ENCODE measurements around the gene ZNF787.
A peak's percentile ranks its signal among the peaks of the same experiment; 100 is the strongest.
"Not testable (repeated sequence)": the region's sequence is repeated elsewhere in the genome, so short reads cannot be mapped to it uniquely, and the experiment has no call there.

The ZNF787 gene

DNA sequence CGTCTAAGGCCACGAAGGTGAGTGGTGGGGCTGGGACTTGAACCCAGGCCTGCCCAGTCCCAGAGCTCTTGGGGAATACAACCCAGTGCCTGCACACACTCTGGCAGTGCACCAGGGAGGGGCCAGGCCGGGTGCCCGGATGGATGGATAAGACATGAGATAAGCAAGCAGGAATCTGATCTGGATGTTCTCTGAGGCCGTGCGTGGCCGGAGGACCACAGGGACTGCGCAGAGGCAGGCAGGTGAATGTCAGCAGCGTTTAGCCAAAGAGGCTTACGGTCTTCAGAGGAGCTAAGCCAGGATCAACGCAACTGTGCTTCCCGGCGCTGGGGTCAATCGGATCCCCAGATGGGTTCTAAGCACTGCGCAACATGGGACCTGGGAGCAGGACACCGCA is 1.5 kb downstream of the ZNF787 start:
- DNase-seq, result peak; percentile 18

DNA sequence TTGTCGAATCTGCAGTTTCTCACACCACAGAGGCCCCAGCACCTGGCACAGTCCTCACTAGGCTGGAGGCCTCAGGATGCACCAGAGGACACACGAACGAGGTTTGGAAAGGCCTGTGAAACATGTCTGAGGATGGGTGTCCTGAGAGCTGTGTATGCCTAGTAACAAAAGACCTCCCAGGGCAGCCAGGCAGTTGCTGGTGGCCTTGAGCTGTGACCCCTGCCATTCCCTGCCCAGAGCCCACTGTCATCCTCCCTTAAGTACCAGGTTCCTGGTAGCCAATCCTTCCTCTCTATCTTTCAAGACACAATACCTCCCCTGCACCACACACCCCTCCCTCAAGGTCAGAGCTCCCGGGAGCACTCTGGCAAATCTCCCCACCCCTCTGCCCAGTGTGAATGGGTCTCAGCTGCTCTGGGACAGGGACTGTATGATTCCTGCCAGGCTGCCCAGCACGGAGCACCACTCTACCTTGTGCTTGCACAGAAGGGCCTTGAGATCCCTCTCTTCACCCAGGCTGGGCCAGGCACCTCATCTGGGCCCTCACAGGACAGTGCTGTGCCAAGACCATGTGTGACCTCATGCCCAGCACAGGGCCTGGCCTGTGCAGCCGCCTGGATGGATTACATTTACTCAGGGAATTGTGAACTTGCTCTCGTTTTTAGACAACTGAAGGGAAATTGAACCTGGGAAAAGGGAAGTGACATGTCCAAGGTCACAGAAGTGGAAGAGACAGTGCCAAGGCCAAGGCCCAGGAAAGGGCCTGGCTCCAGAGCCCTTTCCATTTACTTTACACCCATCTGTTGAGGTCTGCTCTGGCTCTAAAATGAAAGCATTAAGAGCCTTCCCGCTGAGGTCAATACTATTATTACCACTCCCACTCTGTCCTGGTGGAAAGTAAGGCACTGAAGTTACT is 2.2 kb downstream of the ZNF787 start:
- no peak for DNase-seq

DNA sequence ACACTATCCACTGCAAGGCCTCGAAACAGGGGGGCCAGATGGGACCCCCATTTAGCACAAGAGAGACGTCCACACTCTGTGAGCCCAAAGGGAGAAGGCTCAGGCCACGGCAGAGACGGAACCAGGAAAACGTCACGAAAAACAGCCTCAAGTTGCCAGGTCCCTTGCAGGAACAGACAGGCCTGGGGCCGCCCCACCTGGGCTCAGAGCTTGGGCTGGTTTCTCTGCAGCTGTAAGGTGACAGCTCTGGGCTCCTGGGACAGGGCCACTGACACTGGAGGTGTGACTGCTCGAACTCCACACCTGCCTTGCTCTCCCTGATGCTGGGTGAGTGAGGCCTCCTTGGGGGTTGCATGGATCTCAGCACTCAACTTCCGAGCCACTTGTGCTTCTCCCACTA is 3.2 kb downstream of the ZNF787 start:
- DNase-seq, result no peak

DNA sequence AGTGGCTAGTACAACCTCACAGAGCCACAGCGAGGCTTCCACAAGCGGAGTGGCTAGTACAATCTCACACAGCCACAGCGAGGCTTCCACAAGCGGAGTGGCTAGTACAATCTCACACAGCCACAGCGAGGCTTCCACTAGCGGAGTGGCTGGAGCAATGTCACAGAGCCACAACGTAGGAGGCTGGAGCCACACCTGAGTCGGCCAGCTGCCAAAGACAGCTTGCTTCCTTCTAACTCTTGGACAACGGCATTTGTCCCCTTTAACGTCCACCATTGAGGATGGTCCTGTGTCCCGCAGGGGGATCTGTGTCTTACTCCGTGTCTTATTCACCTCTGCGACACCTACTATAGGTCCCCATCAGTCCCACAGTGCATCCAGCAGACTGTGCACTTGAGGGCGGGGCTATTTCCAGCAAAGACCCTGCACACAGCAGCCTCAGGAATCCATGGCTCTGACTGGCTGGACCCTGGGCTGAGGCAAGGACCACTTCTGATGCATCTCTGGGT is 3.7 kb downstream of the ZNF787 start:
- DNase-seq, result no peak

DNA sequence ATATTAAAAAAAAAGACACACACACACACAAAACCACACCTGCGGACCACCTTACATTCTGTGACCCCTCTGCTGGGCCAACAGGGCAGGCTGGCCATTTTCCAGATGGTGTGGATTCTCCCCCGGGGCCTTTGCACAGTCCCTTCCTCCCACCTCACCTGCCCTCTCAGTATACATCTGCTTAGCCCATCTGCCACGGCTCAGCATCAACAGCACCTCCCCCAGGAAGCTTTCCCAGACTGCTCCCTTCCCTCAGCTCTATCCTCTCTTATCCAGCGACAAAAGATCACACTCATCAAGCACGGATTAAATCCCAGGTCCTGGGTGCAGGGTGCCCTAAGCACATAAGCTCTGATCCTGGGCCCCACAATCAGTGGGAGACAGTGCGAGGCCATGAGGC is 4.5 kb downstream of the ZNF787 start:
- DNase-seq, result no peak

DNA sequence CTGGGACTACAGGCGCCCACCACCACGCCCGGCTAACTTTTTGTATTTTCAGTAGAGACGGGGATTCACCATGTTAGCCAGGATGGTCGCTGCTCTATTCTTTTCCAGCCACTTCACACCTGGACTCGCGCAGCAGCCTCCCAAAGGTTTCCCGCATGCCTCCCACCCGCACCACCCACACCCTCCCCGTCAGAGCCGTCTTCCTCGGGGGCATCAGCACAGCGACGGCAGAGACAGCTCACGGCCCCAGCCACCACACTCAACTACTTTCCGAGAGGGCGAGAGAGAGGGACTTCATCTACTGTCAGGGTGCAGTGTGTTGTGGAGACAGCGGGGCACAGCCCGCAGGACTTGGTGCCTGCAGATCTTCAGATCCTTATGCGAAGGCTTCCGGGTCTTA is 5.6 kb downstream of the ZNF787 start:
- no peak for DNase-seq

DNA sequence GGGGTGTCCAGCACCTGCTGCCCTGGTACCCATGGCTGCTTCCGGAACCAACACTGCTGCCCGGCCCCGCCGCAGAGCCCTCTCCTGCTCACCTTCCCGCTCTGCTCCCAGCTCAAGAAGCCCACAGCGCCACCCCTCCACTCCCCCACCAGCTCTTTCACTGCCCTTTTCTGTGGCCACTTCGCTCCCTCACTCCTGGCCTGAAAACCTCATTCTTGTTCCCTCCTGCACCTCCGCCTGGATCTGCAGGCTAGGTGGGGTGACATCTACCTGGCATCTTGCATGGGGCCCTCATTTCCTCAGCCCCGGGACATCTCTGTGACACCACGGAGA is 6.4 kb downstream of the ZNF787 start:
- no peak for DNase-seq

DNA sequence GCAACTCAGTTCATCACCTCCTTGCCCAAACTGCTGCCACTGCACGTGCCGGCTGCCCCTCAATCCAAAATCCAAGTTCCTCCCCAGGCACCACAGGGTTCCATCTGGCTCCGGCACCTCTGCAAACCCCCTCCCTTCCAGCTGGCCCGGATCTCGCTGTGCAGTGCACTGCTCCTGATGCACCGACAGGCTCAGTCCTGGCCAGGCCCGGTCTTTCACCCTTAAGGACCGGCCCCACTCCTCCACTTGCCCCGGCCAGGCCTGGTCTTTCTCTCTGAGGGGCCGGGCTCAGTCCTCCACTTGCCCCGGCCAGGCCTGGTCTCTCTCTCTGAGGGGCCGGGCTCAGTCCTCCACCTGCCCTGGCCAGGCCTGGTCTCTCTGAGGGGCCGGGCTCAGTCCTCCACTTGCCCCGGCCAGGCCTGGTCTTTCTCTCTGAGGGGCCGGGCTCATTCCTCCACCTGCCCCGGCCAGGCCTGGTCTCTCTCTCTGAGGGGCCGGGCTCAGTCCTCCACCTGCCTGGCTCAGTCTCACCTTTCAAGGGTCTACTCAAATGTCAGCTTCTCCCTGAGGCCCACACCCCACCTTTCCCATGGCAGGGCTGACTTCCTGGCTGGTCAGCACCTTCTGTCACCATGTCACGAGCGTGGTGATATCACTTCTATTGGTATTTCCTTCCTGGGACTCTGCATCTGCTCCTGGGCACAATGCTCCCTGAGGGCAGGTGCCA is 6.9 kb downstream of the ZNF787 start:
- peak; percentile 17 for DNase-seq

DNA sequence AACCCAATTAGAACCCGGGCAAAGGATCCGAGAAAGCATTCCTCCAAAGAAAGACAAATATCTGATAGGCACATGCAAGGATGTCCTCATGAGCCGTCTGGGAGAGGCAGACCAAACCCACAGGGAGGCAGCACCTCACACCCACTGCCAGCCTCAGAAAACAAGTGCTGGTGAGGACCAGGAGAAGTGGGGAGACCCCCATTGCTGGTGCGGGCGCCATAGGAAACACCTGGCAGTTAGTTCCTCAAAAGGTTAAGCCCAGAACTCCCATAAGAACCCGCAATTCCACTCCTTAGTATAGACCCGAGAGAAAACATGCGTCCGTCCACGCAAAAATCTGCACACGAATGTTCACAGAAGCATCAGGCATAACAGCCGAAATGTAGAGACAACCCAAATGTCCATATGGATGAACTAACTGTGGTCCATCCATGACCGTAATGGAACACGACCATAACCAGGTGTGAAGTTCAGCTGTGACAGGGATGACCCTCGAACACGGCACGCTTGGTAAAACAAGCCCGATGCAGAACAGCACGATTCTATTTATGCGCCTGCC is 7.9 kb downstream of the ZNF787 start:
- DNase-seq, result no peak

DNA sequence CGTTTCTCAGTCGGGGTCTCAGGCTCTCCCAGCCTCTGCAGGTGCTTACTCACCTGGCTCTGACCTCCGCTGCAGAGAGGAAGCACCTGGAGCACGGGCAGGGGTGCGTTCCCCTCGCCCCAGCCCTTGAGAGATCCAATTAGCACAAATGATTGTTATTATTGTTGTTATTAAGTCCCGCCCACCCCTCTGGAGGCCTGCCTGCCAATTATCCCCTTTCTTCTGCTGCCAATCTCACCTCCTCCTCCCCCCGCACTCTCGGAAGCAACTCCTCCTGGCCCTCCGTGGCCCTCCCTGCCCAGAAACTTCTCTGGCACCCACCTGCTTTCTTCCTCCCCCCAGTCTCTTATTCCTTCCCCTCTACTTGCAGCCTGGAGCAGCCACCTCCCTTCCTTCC is 8.8 kb downstream of the ZNF787 start:
- DNase-seq, result no peak

DNA sequence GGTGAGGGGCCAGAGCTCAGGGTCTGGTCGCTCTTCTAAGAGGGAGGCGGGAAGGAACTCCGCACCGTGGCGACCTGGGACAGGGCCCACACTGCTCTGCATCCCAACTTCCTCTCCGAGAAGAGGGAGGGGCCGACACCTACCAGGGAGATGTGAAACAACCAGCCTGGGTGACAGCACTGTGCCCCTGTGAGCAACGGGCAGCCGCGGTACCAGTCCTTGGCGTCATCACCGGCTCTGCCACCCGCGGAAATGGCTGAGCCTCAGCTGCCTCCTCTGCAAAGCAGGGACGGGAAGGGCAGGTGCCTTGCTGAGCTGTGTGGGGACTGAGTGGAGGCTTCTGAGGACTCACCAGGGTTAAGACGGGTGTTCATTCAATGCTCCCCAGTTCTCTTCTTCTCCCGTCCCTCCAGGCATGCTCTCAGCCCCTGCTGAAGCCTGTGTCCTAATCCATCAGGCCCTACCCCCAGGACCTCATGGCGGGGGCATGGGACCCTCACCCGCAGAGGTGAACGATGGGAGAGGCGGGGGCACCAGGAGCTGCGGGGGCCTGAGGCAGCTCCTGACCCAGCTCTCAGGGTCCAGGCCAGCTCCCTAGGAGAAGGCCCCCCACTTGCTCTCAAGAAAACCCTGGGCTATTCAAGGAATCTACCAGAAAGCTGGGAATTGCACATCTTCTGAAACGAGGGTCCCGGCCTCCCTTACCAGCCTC is 9.3 kb downstream of the ZNF787 start:
- peak; percentile 68 for DNase-seq

DNA sequence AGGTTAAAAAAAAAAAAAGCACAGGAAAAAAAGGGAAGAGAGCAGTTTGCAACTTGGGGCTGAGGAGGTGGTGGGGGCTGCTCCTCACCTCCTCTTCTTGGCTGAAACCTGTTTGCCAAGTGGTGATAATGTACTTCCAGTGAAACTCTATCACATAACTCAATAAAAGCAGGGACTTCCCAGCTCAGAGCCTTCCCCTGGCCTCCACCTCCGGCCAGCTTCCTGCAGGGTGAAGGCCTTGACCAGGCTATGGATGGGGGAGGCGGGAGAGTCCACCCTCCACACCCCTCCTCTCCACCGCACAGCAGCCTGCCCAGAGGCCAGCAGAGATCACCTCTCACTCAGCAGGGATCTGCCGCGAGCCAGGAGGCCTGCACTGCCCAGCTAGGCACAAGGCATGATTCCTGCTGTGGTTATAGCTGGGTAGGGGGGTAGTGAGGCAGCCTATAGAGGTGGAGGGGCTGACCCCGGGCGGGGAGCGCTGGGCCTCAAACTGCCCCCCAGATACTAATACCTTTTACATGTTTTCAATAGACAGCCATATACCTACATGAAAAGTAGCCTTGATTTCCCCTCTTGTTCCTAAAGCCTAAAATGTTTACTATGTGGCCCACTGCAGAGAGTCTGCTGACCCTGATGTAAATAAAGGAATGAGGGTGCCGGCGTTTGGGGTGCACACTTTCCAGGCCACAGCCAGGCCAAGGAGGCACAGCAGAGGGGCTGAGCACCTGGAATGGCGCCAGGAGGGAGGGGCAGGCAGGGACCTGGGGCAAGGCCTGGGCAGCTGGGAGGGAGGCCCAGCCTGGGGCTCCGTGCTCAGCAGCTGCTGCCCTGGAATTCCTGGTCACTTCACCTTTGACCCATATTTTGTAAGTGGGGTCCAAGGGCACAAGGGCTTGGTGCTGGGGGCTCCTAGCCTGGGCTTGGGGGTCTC is 10.3 kb downstream of the ZNF787 start:
- DNase-seq, result peak; percentile 22

DNA sequence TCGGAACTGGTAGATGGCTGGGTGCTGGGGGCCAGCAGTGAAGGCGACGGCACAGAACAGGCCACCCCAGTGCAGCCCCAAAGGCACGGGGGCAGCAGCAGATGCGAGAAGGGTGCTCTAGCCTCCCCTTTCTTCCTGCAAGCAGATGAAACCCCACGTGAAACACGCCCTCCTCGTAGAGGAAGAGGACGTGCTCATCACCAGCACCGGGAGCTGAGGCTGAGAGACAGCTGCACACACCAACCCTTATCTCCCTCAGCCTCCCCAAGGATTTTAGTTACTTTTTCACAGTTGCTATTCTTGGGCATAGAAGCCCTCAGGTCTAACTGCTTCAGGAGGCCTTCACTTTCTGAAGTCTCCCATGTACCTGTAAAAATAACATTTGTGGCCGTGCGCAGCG is 11.9 kb downstream of the ZNF787 start:
- no peak for DNase-seq

DNA sequence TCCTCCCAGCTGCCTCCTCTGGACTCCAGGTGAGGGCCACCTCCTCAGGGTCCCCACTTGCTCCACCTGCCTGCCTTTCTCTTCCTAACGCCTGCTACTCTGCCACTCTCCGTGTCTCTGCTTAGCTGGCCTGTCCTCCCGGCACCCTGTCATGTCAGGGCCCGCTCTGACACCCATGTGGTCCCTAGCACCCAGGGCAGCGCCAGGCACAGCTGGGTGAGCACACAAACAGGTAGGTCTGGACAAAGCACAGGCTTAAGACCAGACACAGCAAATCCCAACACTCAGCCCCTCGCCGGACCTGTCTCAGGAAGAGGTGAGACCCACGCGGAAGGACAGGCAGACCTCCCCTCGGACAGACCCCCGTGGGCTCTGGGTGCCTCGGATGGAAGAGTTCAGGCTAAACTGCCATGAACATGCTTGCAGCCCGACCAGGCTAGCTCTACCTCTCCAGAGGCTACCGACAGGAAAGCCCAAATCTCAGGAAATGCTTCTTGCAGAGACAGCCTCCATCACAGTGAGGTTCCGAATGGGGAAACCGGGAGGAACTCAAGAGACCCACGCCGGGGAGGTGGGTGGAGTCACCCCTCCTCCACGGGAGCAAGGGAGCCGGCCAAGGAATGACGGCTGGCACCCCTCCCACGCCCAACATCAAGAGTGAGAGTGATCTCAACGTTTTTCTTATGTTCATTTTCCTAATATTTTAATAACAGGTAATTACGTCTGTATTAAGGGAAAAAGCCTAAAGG is 12.5 kb downstream of the ZNF787 start:
- no peak for DNase-seq

DNA sequence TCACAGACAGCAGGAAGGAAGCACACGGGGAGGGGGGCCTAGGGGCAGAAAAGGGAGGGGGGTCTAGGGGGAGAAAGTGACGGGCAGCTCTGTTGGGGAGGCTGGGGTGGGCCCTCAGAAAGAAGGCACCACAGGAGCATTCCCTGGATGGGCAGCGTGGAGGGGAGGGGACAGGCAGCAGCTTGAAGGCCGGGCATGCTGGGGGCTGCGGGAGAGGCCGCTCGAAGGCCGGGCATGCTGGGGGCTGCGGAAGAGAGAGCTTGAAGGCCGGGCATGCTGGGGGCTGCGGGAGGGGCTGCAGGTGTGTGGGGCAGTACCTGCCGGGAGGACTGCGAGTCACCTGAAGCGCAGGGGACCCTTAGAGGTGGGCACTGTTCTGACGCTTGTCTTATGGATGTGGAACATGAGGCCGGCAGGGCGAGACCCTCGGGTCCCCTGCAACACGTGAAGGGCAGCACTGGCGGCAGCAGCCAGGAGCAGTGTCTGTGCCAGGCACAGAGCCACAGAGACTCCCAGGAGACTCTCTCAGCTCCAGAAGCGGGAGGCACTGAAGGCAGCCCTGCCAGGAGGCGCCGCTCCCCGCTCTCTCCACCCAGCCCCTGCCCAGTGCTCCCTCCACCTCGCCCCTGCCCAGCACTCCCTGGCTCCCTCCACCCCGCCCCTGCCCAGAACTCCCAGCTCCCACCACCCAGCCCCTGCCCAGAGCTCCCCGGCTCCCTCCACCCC is 13.3 kb downstream of the ZNF787 start:
- no peak for DNase-seq

DNA sequence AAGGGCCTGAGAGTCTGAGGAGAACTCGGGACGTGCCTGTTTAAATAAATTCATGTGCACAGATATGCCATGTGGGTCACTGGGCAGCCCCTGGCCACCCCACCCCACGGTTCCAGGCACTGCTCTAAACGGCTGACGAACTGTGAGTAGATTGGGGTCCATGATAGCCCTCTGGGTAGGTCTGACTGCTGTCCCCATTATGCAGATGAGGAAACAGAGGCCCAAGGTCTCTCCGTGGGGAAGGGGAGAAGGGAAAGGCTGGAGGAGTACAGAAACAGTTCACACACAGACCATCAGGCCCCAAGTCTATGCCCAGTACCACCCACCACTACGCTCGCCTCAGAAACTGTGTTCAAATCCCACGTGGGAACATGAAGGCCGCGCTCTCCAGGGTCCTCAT is 14.1 kb downstream of the ZNF787 start:
- no peak for DNase-seq

DNA sequence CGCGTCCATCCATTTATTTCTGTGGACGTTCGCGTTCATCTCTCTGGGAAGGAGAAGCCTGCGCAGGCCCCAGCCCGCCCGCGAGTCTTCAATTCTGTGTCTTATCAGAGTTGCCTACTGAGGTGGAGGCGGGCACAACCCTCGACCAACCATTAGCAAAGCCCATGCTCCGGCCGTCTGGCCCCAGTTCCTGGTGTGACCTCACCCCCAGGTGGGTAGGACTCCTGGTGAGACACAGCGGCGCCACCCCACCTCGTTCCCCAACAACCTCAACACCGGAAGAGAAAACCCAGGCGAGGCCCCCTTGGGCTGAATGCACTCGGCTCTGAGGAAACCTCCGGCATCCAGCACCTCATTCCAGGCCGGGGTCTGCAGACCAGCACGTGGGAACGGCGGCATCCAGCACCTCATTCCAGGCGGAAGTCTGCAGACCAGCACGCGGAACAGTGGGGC is 14.7 kb downstream of the ZNF787 start:
- DNase-seq, result no peak

DNA sequence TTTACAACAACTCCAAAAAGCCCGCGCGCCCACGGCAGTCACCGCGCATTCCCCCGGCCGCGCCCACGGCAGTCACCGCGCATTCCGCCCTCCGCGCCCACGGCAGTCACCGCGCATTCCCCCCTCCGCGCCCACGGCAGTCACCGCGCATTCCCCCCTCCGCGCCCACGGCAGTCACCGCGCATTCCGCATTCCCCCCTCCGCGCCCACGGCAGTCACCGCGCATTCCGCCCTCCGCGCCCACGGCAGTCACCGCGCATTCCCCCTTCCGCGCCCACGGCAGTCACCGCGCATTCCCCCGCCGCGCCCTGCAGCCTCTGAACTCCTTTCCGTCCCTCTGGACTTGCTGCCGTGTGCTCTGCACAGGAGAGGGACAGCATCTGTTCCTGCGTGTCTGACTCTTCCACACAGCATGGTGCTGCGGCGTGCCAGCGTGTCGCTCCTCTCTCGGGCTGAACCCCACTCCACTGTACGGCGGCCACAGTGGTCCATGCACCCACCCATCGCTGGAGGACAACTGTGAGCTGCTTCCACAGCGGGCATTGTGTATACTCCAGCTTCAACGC is 15.2 kb downstream of the ZNF787 start:
- DNase-seq, result not testable (repeated sequence)

DNA sequence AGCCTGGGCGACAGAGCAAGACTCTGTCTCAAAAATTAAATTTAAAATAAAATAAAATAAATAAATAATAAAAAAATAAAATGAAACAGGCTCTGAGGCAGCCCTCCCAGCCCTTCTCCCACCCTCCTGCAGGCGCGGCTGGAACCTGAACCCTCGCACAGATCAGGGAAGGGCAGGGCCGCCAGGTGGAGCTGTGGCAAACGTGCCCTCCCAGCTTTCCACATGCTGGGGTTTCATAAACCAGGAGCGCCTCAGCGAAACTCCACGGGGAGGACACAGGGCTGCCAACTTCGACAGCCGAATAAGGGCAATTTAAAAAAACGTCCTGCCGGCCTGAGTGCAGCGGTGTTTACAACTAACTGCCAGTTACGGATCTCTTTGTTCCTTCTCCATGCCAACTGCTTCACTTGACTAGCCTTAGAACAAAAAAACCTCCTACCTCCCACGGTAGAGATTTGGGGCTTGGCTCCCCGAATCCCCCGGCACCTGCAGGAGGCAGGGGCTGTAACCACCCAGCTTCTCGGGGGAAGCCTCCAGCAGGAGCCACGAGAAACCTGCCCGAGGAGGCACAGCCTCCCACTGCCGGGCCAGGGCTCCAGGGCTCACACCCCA is 15.9 kb downstream of the ZNF787 start:
- DNase-seq, result peak; percentile 81

DNA sequence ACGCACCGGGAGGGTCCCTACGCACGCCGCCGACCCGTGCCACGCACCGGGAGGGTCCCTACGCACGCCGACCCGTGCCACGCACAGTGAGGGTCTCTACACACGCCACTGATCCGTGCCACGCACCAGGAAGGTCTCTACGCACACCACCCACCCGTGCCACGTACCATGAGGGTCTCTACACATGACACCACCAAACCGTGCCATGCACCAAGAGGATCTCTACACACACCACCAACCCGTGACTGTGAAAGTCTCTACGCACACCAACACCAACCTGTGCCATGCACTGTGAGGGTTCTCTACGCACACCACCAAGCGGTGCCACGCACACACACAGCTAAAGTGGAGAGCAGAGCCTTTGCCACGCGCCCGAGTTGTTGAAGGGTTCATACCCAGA is 16.7 kb downstream of the ZNF787 start:
- DNase-seq, result no peak
